HepG2 (cell line): ENCODE results near the gene SNN. TPM values are rescaled to one million over a fixed set of nuclear protein-coding genes. Genes with fewer than 3 reads are reported as not detected.

Source experiments
- ATAC-seq: fragments of 200-7000 bp; cut with Tn5 transposase; 3 replicates; pipeline ENCODE4 v1.9.1; 2020; ENCODE audit warnings: mild to moderate bottlenecking, moderate library complexity
- BruUV-seq: library from RNA; stranded (reverse); fragments of 400-500 nt; replicated peaks from 2 replicates; lab custom pipeline; 2021; lab: Mats Ljungman, UMichigan
- CTCF ChIA-PET: fragments of 300-600 bp; formaldehyde crosslinking; extraction: SDS; loops from one replicate; lab custom pipeline; 2021; ENCODE audit warnings: low total read pairs, inconsistent platforms, low intra/inter-chr PET ratio; lab: Yijun Ruan, JAX
- POLR2A ChIA-PET: fragments of 350-600 bp; sonication (Branson Sonifier 250); formaldehyde crosslinking; loops from one replicate; lab custom pipeline; 2020; ENCODE audit warnings: antibody characterized with exemption, inconsistent platforms; lab: Yijun Ruan, JAX
- DNase-seq: peaks from one replicate; pipeline ENCODE4 v3.0.0-alpha.2; 2015; ENCODE audit warnings: low spot score
- FAIRE-seq: peaks from 3 replicates; lab custom pipeline; 2011; peaks lifted over from hg19 to GRCh38; lab: Jason Lieb, UNC
- H2AFZ ChIP-seq: one replicate; pipeline ENCODE4 v1.6.1; 2011; ENCODE audit warnings: low read length, inconsistent platforms
- H3K27ac ChIP-seq: fragments of 300-600 bp; 3 replicates; pipeline ENCODE4 v1.8.0; 2011; ENCODE audit warnings: mixed run types, mild to moderate bottlenecking, mixed read lengths, low read length, inconsistent platforms; ENCODE audit not compliant: insufficient read depth; ENCODE audit errors: extremely low read length
- H3K27me3 ChIP-seq, 2 experiments: fragments of 200-600 bp in 1 of 2; 2 replicates in 1 of 2; 3 replicates in 1 of 2; pipeline versions ENCODE4 v1.6.0 to v1.8.0; 2011; ENCODE audit warnings: low read length in 2 of 2, mild to moderate bottlenecking in 2 of 2, moderate library complexity in 2 of 2, inconsistent platforms in 1 of 2; ENCODE audit not compliant: insufficient read depth in 2 of 2, control insufficient read depth in 1 of 2
- H3K36me3 ChIP-seq, 2 experiments: fragments of 200-600 bp in 1 of 2; replicated peaks in 1 of 2; 2 replicates in 1 of 2; 3 replicates in 1 of 2; pipeline versions ENCODE4 v1.5.1 to v1.8.0; 2011; ENCODE audit warnings: low read length in 2 of 2, inconsistent platforms in 1 of 2; ENCODE audit not compliant: insufficient read depth in 2 of 2, control insufficient read depth in 1 of 2
- H3K4me1 ChIP-seq: 2 replicates; pipeline ENCODE4 v1.5.1; 2012; ENCODE audit warnings: low read length, inconsistent platforms; ENCODE audit not compliant: insufficient read depth
- H3K4me2 ChIP-seq: 2 replicates; pipeline ENCODE4 v1.6.0; 2011; ENCODE audit warnings: low read depth, low read length, inconsistent platforms
- H3K4me3 ChIP-seq, 3 experiments: fragments of 200-600 bp in 1 of 3; sonication (generic), shearing (Covaris generic) in 1 of 3; replicated peaks in 1 of 3; 2 replicates each; pipeline ENCODE4 v1.5.1; 2011 to 2016; ENCODE audit warnings: low read length in 3 of 3, inconsistent platforms in 2 of 3, low read depth in 2 of 3, mild to moderate bottlenecking in 2 of 3, control low read depth in 1 of 3, mixed read lengths in 1 of 3; ENCODE audit not compliant: insufficient read depth in 1 of 3
- H3K79me2 ChIP-seq: one replicate; pipeline ENCODE4 v1.6.1; 2011; ENCODE audit warnings: low read length, inconsistent platforms; ENCODE audit not compliant: insufficient read depth
- H3K9ac ChIP-seq: 2 replicates; pipeline ENCODE4 v1.6.0; 2011; ENCODE audit warnings: mild to moderate bottlenecking, low read depth, low read length, inconsistent platforms; ENCODE audit not compliant: insufficient read depth
- H3K9me3 ChIP-seq: 2 replicates; pipeline ENCODE4 v1.5.1; 2012; ENCODE audit warnings: mild to moderate bottlenecking, low read length
- H4K20me1 ChIP-seq: 2 replicates; pipeline ENCODE4 v1.6.0; 2011; ENCODE audit warnings: inconsistent platforms, mild to moderate bottlenecking, low read length, moderate library complexity; ENCODE audit not compliant: insufficient read depth
- HCFC1 ChIP-seq: fragments of 150-350 bp; IDR thresholded peaks from 2 replicates; pipeline ENCODE4 v1.6.1; 2014; ENCODE audit warnings: low read depth, low read length
- MTA1 ChIP-seq: sonication (generic); formaldehyde crosslinking; IDR thresholded peaks from 2 replicates; pipeline ENCODE4 v1.4.0; 2020; ENCODE audit warnings: missing genetic modification reagents, mild to moderate bottlenecking, borderline replicate concordance
- ZBTB42 ChIP-seq: sonication (generic); formaldehyde crosslinking; IDR thresholded peaks from 2 replicates; pipeline ENCODE4 v1.5.0; 2020; ENCODE audit warnings: mild to moderate bottlenecking, missing genetic modification reagents
- ZNF383 ChIP-seq: sonication (generic); formaldehyde crosslinking; IDR thresholded peaks from 2 replicates; pipeline ENCODE4 v1.4.0; 2020; ENCODE audit warnings: missing genetic modification reagents, mild to moderate bottlenecking, borderline replicate concordance
- ZNF468 ChIP-seq: sonication (generic); formaldehyde crosslinking; IDR thresholded peaks from 2 replicates; pipeline ENCODE4 v1.8.0; 2022; ENCODE audit warnings: mild to moderate bottlenecking, moderate library complexity, missing genetic modification reagents
- ZNF629 ChIP-seq: sonication (generic); formaldehyde crosslinking; conservative IDR thresholded peaks from 2 replicates; pipeline ENCODE4 v1.5.0; 2020; ENCODE audit warnings: missing genetic modification reagents
- ZNF777 ChIP-seq: sonication (generic); formaldehyde crosslinking; IDR thresholded peaks from 2 replicates; pipeline ENCODE4 v1.4.0; 2020; ENCODE audit warnings: missing genetic modification reagents
- WGBS: methylation state at CpG from one replicate; pipeline ENCODE4 v1.1.6; 2017; ENCODE audit warnings: low lambda C conversion rate; 5-methylcytosine and 5-hydroxymethylcytosine counted together
- in situ Hi-C: cut with HindIII; loops from 2 replicates; pipeline ENCODE4 v1.10.0; 2017; ENCODE audit warnings: low pct_unique_long_range_greater_than_20kb; ENCODE audit not compliant: extremely low pct_ligation_motif_present
- intact Hi-C: fragments of 100-400 bp; cut with micrococcal nuclease; formaldehyde crosslinking; loops from one replicate; pipeline ENCODE4 v1.10.0; 2022; ENCODE audit not compliant: unreplicated experiment
- polyA plus RNA-seq, 8 experiments: library from polyadenylated mRNA; depleted of rRNA in 3 of 8; stranded (reverse) in 7 of 8; unstranded in 1 of 8; fragments of >200 nt; fragmentation: Illumina TruSeq in 4 of 8; extraction: Trizol in 4 of 8; gene quantifications; 2 replicates each; pipeline versions ENCODE4 v1.2.1 to v1.2.3, GENCODE V29; 2011 to 2016; ENCODE audit warnings: low read depth in 4 of 8, missing spikeins in 1 of 8, mixed read lengths in 1 of 8; ENCODE audit not compliant: insufficient read depth in 1 of 8
- total RNA-seq, 5 experiments: library from RNA; depleted of rRNA; stranded (reverse); fragments of >200 nt; fragmentation: Illumina TruSeq; extraction: Trizol; gene quantifications; 2 replicates each; pipeline ENCODE4 v1.2.3, GENCODE V29; 2016; ENCODE audit warnings: low read depth in 1 of 5
- TF ChIP-seq, protein P1 (sequence below): sonication (generic); formaldehyde crosslinking; IDR thresholded peaks from 2 replicates; pipeline ENCODE4 v1.5.0; 2020; ENCODE audit warnings: mild to moderate bottlenecking, missing genetic modification reagents

Gene SNN
- total and polyA plus RNA-seq, 2 of the 13 experiments (the other 11 are each of a cell fraction or from before 2014, with no cell fraction given) = 5.2 to 8.4 TPM

DNA sequence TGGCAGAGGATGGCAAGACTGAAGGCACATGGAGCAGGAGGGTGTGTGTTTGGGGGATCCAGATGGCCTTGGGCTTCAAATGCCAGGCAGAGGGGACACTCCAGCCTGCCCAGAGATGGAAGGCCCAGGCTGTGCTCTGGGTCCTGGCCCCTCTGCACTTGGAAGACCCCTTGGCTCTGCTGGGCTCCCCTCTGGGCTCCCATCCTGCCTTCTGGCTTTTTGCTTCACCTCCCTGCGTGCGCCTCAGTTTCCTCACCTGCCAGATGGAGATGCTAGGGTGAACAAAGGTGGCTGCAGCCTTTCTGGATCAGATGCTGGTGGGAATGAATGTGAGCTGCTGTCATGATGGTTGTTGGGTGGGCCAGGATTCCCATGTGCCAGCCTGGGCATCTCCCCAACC lies 3.0 kb downstream of the SNN start (continued):
- no peak for TF ChIP-seq ZNF629

DNA sequence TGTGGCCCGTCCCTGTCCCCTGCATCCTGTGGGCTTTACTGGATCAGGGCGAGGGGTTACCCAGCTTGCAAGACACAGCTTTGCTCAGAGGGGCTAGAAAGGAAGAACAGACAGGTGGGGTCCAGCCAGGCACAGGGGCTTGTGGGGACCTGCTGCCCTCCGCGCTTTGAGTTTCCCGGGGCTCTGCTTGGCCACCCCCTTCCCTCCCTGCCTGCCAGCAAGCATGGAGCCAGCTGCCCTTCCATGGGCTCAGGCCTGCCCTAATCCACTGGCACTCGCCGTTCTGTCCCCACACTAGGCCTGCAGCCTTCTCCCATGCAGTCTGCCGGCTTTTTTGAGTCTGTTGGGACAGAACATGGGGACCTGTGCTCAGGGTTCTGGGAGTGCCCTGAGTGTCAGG lies 3.4 kb downstream of the SNN start:
- 96% methylated on average over 8 of the region's 8 CpGs for WGBS
- Histone ChIP-seq H3K4me1 (peaks cover 64% of the 10 kb centered on the region), H4K20me1 (peaks cover 2% of the 10 kb centered on the region; the same call in 1 of the 2 replicates)
- no peak for TF ChIP-seq ZNF383 (CRISPR knock-in tag)
- TF ChIP-seq HCFC1 = no peak
- TF ChIP-seq ZNF468 = no peak
- TF ChIP-seq ZNF777 (CRISPR knock-in tag) = no peak
- TF ChIP-seq, protein P1, sequence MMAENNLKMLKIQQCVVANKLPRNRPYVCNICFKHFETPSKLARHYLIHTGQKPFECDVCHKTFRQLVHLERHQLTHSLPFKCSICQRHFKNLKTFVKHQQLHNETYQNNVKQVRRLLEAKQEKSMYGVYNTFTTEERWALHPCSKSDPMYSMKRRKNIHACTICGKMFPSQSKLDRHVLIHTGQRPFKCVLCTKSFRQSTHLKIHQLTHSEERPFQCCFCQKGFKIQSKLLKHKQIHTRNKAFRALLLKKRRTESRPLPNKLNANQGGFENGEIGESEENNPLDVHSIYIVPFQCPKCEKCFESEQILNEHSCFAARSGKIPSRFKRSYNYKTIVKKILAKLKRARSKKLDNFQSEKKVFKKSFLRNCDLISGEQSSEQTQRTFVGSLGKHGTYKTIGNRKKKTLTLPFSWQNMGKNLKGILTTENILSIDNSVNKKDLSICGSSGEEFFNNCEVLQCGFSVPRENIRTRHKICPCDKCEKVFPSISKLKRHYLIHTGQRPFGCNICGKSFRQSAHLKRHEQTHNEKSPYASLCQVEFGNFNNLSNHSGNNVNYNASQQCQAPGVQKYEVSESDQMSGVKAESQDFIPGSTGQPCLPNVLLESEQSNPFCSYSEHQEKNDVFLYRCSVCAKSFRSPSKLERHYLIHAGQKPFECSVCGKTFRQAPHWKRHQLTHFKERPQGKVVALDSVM (CRISPR knock-in tag) = no peak
- no peak for TF ChIP-seq ZBTB42 (CRISPR knock-in tag)
- TF ChIP-seq MTA1 (CRISPR knock-in tag) = no peak
- TF ChIP-seq, all 625 proteins: peak for 0
- ChIA-PET CTCF (no interaction called here), POLR2A (no interaction called here)
- no peak for FAIRE-seq
- ATAC-seq = no peak
- Histone ChIP-seq H3K9me3 (no peaks in the 10 kb centered on the region), H3K27ac (no peak overlapping the region), H3K27me3 (peaks cover 0 to 8% of the 10 kb centered on the region in 2 experiments; a peak in 1 of 5 replicates), H3K36me3 (peaks cover 2 to 4% of the 10 kb centered on the region in 2 experiments), H3K9ac (no peak overlapping the region), H3K4me2 (no peak overlapping the region), H3K4me3 (no peak overlapping the region), H3K79me2 (no peaks in the 10 kb centered on the region), H2AFZ (no peak overlapping the region)
- BruUV-seq = no TSS peak
- in situ Hi-C loops (no loop called here), intact Hi-C loops (no loop called here)
- DNase-seq = no peak
